HCEC 1CT (cell line): ENCODE measurements around the gene TJP1.

Source experiments
- DNase-seq: peaks from one replicate; pipeline ENCODE4 v3.0.0-alpha.2; 2017

Gene TJP1

DNA sequence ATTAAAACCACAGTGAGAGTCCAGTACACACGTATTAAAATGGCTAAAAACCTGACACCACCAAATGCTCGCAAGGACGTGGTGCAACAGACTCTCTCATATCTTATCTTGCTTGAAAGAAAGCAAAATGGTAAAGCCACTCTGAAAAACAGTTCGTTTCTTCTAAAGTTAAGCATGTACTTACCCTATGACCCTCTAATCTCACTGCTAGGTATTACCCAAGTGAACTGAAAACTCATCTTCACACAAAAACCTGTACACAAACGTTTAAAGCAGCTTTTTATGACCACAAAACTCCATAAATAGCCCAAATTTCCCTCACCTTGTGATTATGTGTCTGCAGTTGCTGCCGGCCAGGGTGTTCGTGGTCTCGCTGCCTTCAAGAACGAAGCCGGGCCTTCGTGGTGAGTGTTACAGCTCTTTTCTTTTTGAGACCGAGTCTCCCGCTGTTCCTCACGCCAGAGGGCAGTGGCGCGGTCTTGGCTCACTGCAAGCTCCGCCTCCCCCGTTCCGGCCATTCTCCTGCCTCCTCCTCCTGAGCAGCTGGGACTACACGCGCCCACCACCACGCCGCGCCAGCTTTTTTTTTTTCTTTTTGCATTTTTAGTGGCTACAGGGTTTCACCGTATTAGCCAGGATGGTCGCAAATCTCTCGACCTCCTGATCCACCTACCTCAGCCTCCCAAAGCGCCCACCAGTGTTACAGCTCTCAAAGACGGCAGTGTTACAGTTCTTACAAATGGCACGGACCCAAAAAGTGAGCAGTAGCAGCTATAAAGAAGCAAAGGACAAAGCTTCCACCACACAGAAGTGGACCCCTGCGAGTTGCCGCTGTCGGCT is 165.4 kb downstream of the TJP1 start:
- DNase-seq: no peak

DNA sequence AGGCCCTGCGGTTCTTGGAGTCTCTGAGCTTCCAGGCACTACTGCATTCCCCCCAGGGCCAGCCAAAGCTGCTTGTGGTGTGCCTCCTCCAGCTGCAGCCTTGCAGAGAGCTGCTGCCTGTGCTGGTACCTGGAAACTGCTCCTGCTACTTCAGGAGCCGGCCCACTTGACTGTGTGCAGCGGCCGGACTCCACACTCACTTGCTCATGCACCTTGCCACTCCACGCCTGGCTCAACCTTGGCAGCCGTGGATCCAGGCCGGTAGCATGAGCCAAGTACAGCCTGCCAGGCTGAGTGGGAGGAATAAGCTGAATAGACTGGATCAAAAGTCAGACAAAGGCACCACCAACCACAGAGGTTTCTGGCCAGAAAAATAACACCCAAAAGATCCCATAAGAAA is 169.7 kb downstream of the TJP1 start:
- DNase-seq: no peak

GRCh38 chr15:29651476-29652233 is 170.6 kb downstream of the TJP1 start:
- DNase-seq: no peak
